CD4-positive, alpha-beta T cell treated with Interferon alpha-2 for 1 hour (primary cell): Measurements from ENCODE around the gene ARL4A.
"Not testable (repeated sequence)": the region's sequence is repeated elsewhere in the genome, so short reads cannot be mapped to it uniquely, and the experiment has no call there.

Experiments
- DNase-seq, 2 donors: peaks; one replicate each; pipeline ENCODE4 v3.0.0-alpha.2; 2020 to 2022

The ARL4A gene, protein sequence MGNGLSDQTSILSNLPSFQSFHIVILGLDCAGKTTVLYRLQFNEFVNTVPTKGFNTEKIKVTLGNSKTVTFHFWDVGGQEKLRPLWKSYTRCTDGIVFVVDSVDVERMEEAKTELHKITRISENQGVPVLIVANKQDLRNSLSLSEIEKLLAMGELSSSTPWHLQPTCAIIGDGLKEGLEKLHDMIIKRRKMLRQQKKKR

DNA sequence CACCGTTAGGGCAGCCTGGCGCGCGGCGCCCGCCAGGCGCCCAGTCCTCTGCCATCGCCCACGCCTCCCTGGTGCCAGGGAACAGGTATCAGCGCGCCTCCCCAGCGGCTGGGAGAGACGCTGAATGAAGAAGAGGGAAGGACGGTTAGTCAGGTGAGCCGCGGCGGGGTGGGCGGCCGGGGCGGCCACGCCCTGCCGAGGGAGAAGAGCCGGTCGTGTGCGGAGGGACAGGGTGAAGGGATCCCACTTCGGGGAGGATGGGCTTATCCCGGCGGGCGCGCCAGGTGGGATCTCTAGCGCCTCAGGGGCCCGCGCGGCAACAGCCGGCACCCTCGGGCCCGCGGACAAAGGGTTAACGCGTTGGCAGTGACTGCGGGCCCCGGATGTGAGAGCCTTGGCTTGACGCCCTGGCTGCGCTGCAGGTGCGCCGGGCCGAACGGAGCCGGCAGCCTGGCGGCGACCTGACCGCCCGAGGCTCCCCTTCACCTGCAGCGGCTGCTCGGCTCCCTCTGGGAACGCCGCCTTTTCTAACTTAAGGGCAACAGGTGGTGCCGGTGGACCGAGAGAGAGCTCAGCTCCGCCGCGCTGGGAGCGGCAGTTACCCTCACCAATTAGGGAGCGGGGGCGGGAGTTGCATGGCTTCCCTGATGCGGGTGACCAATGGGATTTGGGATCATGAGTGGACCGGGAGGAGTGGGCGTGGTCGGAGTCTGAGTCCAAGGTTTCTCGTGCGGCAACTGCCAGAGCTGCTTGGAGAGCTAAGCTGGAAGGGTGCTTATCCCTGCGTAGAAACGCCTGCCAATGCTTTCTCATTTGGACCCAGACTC, at the start of gene ARL4A:
Gene ARL4A, plus strand, starts transcription at position 743 of the 827 bp plus-strand sequence. CDS start 622 bp downstream, outside the sequence.
- peak; percentile 91 to 92 for DNase-seq

DNA sequence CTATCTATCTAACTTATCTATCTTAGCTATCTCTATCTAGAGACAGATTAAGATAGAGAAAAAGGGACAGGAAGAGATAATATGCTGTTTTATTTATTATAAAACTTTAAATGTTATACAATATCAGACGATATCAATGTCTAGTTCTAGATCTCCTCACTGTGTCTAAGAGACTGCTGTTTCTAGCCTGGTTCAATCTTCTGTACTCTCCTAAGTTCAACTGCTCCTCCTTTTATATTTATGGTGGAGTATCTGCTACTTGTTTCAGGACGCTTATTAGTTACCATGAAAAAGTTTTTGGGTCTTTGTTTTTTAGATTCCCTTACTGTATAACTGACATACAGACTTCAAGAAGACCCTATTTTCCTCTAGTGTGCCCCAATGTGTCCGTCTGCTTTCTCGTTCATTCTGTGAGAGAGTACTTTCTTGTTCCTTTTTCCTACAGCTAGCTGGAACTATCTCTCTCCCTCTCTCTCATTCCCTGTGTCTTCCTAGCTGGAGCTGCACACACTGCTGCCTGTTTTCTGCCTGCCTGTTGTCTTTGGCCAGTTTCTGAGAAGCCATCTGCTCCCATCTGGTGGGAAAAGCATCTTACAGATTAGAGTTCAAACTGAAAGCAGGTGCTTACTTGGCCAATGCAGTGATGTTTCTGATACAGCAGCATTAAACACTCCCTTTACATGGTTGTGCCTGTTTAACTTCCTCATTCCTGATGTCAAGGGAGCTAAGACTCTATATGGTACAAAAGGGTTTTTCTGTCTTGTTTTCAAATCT, 49.4 kb upstream of the ARL4A start:
- peak in 1 of 2 donors; percentile 16 for DNase-seq

DNA sequence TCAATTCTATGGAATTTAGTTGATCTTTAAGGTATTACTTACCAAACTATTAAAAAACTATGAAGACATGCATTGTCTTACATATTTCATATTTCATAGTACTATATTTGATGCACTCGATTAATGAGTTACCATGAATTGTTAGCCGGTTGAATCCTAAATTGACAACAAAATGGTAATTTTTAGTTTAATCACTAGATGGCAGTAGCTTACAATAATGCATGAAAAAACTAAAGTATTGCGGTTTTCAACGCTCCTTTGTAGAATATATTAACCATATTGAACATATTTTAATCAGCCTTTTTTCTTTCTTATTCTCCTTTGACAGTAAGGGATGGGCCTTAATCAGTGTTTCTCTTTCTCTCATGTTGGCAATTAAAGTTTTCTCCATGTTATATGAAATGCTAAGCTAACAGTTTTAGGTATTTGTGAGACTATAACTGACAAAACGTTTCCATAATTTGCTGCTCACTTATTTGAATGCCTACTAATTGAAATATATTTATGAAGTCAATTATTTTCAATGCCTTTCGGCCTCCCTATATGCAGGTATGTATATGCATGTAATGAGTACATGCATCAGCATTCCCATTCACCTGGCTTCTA, 48.5 kb upstream of the ARL4A start:
- DNase-seq = peak in 1 of 2 donors; percentile 64

DNA sequence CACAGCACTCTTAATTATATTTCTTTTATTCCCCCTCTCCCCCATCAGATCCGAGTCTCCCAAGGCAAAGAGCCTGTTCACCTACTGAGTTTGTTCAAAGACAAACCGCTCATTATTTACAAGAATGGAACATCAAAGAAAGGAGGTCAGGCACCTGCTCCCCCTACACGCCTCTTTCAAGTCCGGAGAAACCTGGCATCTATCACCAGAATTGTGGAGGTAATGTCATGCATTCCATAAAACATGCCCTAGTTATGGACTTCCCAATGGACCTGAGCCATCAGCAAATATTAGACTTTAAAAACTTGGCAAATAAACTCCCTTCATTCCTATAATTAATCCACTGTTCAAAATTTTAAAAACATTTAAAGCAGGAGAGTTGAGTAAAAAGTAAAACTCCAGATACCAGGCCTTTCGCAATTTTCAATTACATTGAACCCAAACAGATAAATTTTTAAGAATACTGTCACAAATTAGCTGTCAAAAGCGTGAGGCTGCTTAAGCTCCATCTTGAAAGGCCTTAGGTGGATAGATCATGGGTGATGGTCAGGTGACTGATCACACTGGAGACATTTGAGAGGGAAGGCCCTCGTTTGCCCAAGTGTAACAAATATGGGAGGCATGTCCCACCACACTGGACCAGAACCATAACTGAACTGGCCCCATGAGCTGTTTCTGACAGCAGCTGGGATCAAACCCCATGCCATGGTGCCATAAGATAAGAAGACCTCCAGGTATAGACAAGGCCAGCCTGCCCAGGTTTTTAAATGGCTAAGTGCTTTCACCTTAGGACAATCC, 46.9 kb upstream of the ARL4A start:
- DNase-seq = no peak

DNA sequence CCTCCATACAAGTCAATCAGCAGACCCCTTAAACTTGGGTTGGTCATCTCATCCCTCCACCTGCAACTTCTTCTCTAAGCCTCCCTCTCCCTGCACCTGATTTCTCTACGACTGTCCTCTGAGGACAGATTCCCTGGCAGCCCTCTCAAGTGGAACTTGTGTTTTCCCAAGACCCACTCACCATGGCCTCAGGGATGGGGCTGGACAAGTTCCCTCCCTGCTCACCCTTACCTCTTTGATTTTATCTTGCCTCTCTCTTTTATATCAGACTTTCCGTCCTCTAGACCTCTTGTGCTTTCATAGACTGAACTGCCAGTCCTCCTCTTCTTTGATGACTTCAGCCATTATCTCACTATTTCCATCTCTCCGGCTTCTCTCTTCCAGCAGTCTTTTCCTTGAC, 46.2 kb upstream of the ARL4A start:
- no peak for DNase-seq

DNA sequence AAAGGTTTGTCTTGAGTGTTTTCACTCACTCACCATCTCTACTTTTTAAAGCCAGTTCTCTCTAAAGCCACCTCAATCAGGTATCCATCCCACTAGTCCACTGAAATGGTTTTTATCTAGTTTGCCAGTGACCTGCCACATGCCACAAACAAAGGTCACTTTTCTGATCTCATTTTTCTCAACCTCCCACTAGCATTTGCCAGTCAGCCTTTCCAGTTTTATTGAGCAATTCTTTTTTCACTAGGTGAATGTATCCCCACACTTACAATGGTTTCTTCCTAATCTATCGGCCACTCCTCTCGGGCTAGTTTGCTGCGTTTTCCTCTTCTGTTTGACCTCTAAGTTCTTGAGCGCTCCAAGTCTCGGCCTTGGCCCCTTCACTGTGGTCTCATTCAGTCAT, 44.9 kb upstream of the ARL4A start:
- DNase-seq = no peak

DNA sequence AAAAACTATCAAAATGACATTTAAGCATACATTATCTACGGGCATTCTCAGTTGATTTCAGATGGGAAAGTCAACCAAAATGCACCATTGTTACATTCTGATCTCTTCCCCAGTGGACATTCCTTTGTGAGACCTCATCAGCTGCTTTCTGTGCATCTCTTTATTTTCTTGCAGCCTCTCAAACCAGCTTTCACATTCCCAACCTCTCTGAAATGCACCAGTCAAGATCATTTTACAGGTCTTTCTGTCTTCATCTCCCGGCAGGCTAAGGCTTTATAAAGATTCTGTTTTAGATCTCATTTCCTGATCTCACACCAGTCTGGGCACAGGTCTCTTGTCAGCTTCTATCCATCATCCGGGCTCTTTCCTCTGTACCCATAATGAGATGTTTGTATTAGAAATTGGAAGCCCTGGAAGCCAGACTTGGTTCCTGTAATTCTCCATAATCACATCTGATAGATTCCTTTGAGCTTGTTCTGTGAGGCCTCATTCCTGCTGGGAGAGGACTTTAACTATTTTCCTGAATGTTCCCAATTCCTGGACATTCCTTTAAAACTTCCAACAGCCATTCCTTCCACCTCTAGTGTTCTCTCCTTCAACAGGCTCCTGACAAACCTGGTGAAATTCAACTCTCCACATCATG, 44.3 kb upstream of the ARL4A start:
- no peak for DNase-seq

DNA sequence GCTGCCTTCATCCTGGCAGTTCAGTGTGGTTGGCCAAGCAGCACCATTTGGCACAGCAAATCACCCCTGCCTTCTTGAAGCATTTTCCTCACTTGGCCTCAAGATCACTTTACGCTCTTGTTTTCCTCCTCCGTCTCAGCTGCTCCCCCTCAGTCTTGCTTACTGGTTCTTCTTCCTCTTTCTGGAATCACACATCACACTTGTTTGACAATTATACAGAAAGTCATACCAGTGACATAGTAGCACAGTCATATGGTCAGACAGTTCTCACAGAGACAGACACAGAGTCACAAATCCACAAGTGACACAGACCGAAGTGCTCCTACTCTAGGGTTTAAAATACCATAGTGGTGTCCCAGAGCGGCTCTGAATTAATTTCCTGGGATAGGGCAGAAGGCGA, 43.8 kb upstream of the ARL4A start:
- peak in 1 of 2 donors; percentile 23 for DNase-seq

DNA sequence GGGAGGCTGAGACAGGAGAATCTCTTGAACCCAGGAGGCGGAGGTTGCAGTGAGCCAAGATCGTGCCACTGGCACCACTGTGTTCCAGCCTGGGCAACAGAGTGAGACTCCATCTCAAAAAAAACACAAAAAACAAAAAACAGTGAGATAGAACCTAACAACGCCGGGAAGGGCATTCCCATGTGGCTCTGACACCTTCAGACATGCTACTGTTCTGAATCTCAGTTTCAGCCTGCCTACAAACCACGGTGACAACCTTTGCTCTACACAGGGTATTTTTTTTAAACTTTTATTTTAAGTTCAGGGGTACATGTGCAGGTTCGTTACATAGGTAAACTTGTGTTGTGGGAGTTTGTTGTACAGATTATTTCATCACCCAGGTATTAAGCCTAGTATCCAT, 42.2 kb upstream of the ARL4A start:
- not testable (repeated sequence) for DNase-seq

DNA sequence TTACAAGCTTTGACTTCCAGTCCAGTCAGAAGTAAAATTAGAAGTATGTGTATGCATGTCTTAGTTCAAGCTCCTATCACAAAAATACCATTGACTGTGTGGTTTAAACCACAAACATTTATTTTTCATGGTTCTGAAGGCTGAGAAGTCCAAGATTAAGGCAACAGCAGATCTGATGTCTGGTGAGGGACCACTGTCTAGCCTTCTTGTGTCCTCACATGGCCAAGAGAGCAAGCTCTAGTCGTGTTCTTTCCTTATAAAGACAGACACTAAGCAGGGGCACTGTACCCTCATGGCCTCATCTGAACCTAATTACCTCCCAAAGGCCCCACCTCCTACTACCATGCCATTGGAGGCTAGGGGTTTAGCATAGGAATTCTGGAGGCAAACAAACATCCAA, 41.3 kb upstream of the ARL4A start:
- DNase-seq = no peak

DNA sequence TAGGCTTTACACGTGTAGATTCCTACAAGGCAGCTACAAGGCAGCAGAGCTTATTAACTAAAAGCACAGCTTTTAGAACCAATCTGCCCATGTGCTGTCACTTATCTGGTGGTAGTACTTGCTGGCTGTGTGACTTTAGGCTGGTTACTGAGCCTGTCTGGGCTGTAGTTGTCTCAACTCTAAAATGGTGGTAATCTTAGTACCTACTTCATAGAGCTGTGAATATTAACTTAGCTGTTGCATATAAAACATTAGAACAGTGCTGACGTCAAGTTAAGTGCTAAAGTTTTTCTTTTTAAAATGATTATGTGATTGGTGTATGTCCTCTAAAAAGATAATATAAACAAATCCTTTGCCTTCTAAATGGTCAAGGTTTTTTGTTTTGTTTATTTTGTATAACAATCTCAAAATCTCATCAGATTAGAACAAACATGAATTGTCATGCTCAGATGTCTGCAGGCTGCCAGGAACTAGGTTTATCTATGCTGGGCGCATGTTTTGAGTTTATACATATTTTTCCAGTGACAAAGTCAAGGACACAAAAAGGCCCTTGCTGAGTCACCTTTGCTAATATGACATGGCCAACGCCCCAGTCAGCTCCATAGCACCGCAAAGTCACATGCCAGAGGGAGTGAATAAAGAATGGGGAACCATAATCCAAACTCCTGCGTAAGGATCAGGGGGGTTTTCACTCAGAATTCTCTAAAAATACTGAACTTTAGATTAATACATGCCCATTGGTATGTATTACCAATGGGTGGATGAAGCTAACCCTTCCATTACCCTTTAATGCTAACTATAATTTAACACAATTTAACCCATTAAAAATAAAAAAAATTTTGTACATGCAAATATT, 39.8 kb upstream of the ARL4A start:
- DNase-seq = no peak

DNA sequence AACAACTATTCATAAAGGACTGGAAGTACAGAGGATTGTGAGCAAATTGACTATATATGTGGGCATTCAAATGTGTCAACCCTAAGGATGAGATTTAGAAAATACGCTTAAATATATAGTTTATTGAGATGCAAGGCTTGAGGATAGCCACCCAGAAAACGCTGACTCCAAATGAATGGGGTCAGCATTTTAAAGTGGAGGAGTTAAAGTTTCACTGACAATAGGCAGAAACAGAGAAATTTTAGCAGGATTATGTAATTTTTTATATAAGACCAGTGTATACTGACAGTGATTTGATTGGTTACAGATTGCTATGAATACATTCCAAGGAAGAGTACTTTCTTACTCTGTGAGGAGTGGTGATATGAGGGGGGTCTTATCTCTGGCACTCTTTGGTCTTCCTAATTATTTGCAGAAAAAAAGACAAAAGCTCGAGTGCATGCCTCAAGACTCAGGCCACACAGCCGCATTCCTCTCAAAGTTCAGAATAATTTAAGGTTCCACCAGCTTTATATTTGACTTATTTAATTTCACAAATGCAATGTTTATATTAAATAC, 38.6 kb upstream of the ARL4A start:
- no peak for DNase-seq

DNA sequence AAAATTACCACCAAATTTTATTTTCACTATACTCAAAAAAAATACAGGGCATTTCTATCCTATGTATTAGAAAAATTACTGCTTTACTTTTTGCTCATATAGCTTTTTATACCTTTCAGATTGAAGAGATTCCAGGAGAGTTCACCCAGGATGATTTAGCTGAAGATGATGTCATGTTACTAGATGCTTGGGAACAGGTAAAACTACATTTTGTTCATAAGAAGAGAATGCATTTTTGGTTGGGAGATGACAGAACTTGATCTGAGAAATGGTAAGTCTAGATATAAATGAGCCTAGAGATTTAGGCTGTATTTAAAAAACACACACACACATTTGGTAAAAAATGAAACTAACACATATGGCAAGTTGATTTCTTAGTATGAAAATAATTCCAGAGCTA, 38.1 kb upstream of the ARL4A start:
- no peak for DNase-seq

DNA sequence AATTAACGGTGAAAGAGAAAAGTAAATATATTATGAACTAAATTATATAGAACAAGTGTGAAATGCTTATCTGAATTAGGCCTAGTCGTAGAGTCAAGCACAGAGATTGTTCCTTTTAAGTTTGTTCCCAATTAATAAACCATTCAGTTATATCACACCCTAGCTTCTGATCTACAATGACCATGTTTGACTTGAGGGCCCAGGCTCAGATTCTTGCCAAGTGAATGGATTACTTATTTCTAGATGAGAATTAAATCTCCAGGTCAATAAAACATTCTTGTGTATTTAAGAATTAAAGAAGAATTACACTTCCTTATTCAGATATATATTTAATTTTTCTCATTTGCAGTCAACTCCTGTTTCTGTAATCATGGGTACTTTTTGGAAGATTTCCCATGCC, 37.4 kb upstream of the ARL4A start:
- DNase-seq = no peak

DNA sequence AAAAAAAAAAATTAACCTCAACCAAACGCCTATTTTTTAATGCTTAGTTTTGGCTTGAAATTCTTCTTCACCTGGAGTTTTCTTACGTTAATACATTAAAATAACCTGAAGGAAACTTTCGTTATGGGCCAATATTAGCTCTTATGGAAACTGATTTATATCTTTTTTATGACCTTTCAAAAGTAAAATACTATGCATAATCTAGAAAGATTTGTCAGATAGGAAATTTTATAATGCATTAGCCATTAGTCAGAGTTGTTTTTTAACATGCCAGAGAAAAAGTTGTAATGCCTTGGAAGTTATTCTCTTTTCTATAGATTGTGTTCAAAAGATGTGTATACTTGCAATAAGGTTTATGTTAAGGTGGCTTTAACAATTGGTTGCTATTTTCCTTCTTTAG, 34.3 kb upstream of the ARL4A start:
- no peak for DNase-seq

DNA sequence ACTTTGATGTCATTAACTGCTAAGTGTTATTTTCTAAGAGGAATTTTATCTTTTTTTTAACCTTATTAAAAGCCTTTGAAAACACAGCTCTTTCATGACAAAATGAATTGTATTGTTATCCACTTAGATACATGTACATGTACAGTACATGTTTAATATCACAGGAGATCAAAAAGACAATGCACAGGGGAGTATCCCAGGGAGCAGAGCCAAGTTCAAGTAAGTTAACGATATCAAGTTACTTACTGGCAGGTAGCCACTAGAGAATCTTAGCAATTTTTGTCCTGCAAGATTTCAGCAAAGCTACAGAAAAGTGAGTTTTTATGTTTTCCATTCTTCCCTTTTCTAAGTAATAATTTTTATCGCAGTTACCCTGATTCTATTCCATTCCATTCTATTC, 33.9 kb upstream of the ARL4A start:
- DNase-seq = no peak

DNA sequence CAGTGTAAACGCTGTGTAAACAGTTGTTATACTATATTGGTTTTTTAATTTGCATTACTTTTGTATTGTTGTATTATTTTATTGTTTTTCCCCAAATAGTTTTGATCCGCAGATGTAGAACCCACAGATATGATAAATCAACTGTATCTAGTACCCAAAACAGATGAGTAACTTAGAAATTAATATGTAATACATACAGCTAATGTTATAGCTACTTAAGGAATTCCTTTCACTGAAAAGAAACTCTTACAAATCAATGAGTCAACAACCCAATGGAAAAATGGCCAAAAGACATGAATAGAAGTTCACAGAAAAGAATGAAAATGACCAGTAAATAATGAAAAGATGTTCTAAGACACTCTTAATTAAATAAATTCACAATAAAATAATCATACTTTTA, 32.3 kb upstream of the ARL4A start:
- DNase-seq = no peak

DNA sequence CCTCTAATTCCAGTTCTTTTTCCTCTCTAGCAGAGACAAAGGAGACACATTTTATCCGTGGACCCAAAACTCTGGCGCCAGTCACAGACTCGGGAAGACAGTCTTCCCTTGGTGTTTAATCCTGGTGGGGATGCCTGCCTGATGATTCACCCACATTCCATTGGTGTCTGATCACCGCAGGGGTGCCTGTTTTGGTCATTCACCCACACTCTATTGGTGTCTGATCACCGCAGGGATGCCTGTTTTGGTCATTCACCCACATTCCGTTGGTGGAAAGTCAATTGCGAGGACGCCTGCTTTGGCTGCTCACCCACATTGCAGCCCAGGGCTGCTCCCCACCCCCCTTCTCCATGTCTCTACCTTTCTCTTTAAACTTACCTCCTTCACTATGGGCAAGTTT, 27.0 kb upstream of the ARL4A start:
- not testable (repeated sequence) for DNase-seq

DNA sequence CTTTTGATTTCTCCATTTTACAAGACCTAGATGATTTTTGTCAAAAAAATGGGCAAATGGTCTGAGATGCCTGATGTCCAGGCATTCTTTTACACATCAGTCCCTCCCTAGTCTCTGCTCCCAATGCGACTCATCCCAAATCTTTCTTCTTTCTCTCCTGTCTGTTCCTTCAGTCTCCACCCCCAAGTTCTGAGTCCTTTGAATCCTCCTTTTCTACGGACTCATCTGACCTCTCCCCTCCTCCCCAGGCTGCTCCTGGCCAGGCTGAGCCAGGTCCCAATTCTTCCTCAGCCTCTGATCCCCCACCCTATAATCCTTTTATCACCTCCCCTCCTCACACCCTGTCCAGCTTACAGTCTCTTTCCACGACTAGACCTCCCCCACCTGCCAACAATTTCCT, 26.4 kb upstream of the ARL4A start:
- DNase-seq = not testable (repeated sequence)

DNA sequence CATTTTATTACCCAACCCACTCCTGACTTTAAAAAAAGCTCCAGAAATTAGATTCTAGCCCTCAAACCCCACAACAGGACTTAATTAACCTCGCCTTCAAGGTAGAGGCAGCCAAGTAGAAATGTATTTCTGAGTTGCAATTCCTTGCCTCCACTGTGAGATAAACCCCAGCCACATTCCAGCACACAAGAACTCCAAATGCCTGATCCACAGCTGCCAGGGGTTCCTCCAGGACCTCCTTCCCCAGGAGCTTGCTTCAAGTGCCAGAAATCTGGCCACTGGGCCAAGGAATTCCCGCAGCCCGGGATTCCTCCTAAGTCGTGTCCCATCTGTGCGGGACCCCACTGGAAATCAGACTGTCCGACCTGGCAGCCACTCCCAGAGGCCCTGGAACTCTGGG, 25.9 kb upstream of the ARL4A start:
- DNase-seq = no peak
